ENCODE results near the gene GSE1.

- TF ChIP-seq CTCF (IDR thresholded peaks at IDR 0.05) (no peak), POLR2A (IDR thresholded peaks at IDR 0.05) (no peak), EP300 (IDR thresholded peaks at IDR 0.05) (no peak)
These were observed 4.2 kb upstream of the GSE1 start for GRCh38 chr16:85608887-85609286.
